ENCODE measurements around the gene COL4A2.

- TF ChIP-seq POLR2A (IDR thresholded peaks at IDR 0.05) = no peak
- TF ChIP-seq CTCF (IDR thresholded peaks at IDR 0.05) = no peak
- TF ChIP-seq EP300 (IDR thresholded peaks at IDR 0.05) = no peak
- no peak for TF ChIP-seq POLR2AphosphoS5 (IDR thresholded peaks at IDR 0.05)
Measured at GRCh38 chr13:110403315-110403714, 96.2 kb downstream of the COL4A2 start.
